ENCODE data around the gene OSBPL5. TPM values are rescaled to one million over a fixed set of nuclear protein-coding genes. Genes with fewer than 3 reads are reported as not detected.

The OSBPL5 gene
- total RNA-seq, 1 experiment from 2014 or later, result 16.1 TPM

- H3K14ac ChIP-seq (ENCODE audit: insufficient read depth, low read length), result no peak overlapping the region
These were observed 10.1 kb upstream of the OSBPL5 start for GRCh38 chr11:3175194-3175593.

More at GRCh38 chr11:3175194-3175593, 10.1 kb upstream of the OSBPL5 start:
- H3K79me2 ChIP-seq (ENCODE audit: insufficient read depth, low read length), result no peaks in the 10 kb centered on the region
- H2BK12ac ChIP-seq (ENCODE audit: insufficient read length, low read depth, low read length), result no peak overlapping the region
- H3K27me3 ChIP-seq (ENCODE audit: insufficient read depth, low read length), result peaks cover 2% of the 10 kb centered on the region; the same call in 1 of the 2 replicates
- no peaks in the 10 kb centered on the region for H3K23me2 ChIP-seq (ENCODE audit: insufficient read length, low read depth, low read length, poor library complexity, severe bottlenecking)
- H3K4me2 ChIP-seq (ENCODE audit: insufficient read depth, insufficient read length, low read length), result no peak overlapping the region
- H4K8ac ChIP-seq (replicated peaks; ENCODE audit: insufficient read length, low read depth, low read length), result no peak overlapping the region
- H3K18ac ChIP-seq (ENCODE audit: insufficient read length, low read depth, low read length), result no peak overlapping the region
- H3K56ac ChIP-seq (ENCODE audit: insufficient read length, low read depth, low read length), result no peak overlapping the region
- no peak overlapping the region for H4K5ac ChIP-seq (ENCODE audit: insufficient read length, low read depth, low read length)
- no peak overlapping the region for H2BK120ac ChIP-seq (ENCODE audit: low read depth, low read length, poor library complexity, severe bottlenecking)
- H2AK5ac ChIP-seq (ENCODE audit: insufficient read length, low read length), result no peak overlapping the region
- peaks cover 28% of the 10 kb centered on the region for H3K27me3 Mint-ChIP-seq (ENCODE audit: low read depth)
- no peak overlapping the region for H2BK15ac ChIP-seq (ENCODE audit: low read depth, low read length)
- H3K4ac ChIP-seq (ENCODE audit: low read depth, low read length), result no peak overlapping the region
- no peaks in the 10 kb centered on the region for H3K9me3 ChIP-seq (ENCODE audit: control insufficient read depth, low read depth, low read length)
- TF ChIP-seq CTCF (conservative IDR thresholded peaks at IDR 0.05), result no peak
- peaks cover 0 to 5% (median 3%) of the 10 kb centered on the region in 3 experiments; a peak in 1 of 7 replicates for H3K36me3 Mint-ChIP-seq (ENCODE audit: insufficient read depth in 1 of 3, low read depth in 3 of 3)
- no peak overlapping the region for H2BK20ac ChIP-seq (ENCODE audit: low read depth, low read length, poor library complexity, severe bottlenecking)
- H2AFZ ChIP-seq (ENCODE audit: low read length), result no peak overlapping the region
- no peaks in the 10 kb centered on the region for H3K79me1 ChIP-seq (ENCODE audit: insufficient read depth, low read depth, low read length, poor library complexity, severe bottlenecking)
- no peak for DNase-seq
- no peak overlapping the region; a peak in 1 of 7 replicates for H3K27ac Mint-ChIP-seq
- H3K4me1 ChIP-seq (ENCODE audit: insufficient read depth, low read length), result no peaks in the 10 kb centered on the region
- no peaks in the 10 kb centered on the region for H3K4me1 Mint-ChIP-seq
- H3K9ac ChIP-seq (ENCODE audit: extremely low read depth, insufficient read length, low read length), result no peak overlapping the region
- no peak overlapping the region for H3K4me3 Mint-ChIP-seq
- no peak overlapping the region for H3K23ac ChIP-seq (ENCODE audit: insufficient read length, low read depth, low read length)
- no peak overlapping the region for H2BK5ac ChIP-seq (ENCODE audit: insufficient read length, low read length)
- peaks cover 3 to 14% of the 10 kb centered on the region in 2 experiments; a peak in 3 of 5 replicates for H3K9me3 Mint-ChIP-seq
- no peaks in the 10 kb centered on the region for H4K20me1 ChIP-seq (ENCODE audit: control insufficient read depth, insufficient read depth, insufficient read length)
- no peak overlapping the region for H4K91ac ChIP-seq (ENCODE audit: insufficient read length, low read depth, low read length)
- H3T11ph ChIP-seq (ENCODE audit: low read length), result no peak overlapping the region
- no peak overlapping the region for H3K27ac ChIP-seq (ENCODE audit: insufficient read length, low read depth, low read length)
